HG03521 (cell line): ENCODE measurements around the gene ELK4.

Source experiments
- ATAC-seq: cut with Tn5 transposase; IDR thresholded peaks from one replicate; pipeline ENCODE4 v1.9.1; 2021; ENCODE audit warnings: mild to moderate bottlenecking, moderate library complexity; ENCODE audit not compliant: unreplicated experiment

ELK4 gene

GRCh38 chr1:205631768-205632668 lies at the start of gene ELK4:
Gene ELK4 (minus strand): TSS chr1:205632011. CDS start chr1:205623882, 8,129 bp downstream.
- peak; percentile 76 for ATAC-seq

GRCh38 chr1:205681364-205681763 lies 49.6 kb upstream of the ELK4 start:
- no peak for ATAC-seq

- ATAC-seq = no peak
Measured at GRCh38 chr1:205680073-205680851, 48.5 kb upstream of the ELK4 start, which contains the start of gene SLC45A3. Gene SLC45A3 (minus strand): TSS chr1:205680509. CDS start chr1:205664656, 15,853 bp downstream.

- ATAC-seq = no peak
Measured at GRCh38 chr1:205678286-205679111, 46.7 kb upstream of the ELK4 start.

- no peak for ATAC-seq
Measured at GRCh38 chr1:205677167-205677566, 45.4 kb upstream of the ELK4 start.

- ATAC-seq = no peak
Measured at GRCh38 chr1:205676597-205676996, 44.8 kb upstream of the ELK4 start.

GRCh38 chr1:205676002-205676401 lies 44.2 kb upstream of the ELK4 start:
- no peak for ATAC-seq

GRCh38 chr1:205675247-205675646 lies 43.4 kb upstream of the ELK4 start:
- no peak for ATAC-seq

- ATAC-seq = no peak
Measured at GRCh38 chr1:205672970-205673369, 41.2 kb upstream of the ELK4 start.

- no peak for ATAC-seq
Measured at GRCh38 chr1:205672395-205672889, 40.6 kb upstream of the ELK4 start.

- no peak for ATAC-seq
Measured at GRCh38 chr1:205670611-205671430, 39.0 kb upstream of the ELK4 start.

- ATAC-seq = no peak
Measured at GRCh38 chr1:205670150-205670446, 38.3 kb upstream of the ELK4 start.

GRCh38 chr1:205669341-205670149 lies 37.7 kb upstream of the ELK4 start:
- ATAC-seq = no peak

- no peak for ATAC-seq
Measured at GRCh38 chr1:205668951-205669340, 37.1 kb upstream of the ELK4 start.

GRCh38 chr1:205667909-205668643 lies 36.3 kb upstream of the ELK4 start:
- ATAC-seq = no peak

- ATAC-seq = no peak
Measured at GRCh38 chr1:205666372-205667166, 34.8 kb upstream of the ELK4 start.

GRCh38 chr1:205665201-205666045 lies 33.6 kb upstream of the ELK4 start:
- ATAC-seq = no peak
